HEK293 (cell line): ENCODE measurements around the gene INAVA.

Experiments used
- CTCF ChIP-seq: fragments of 450-650 bp; formaldehyde crosslinking; IDR thresholded peaks from 2 replicates; pipeline ENCODE4 v1.5.1; 2016; ENCODE audit warnings: missing biosample characterization, missing genetic modification characterization
- RBAK ChIP-seq: fragments of 450-650 bp; formaldehyde crosslinking; IDR thresholded peaks from 2 replicates; pipeline ENCODE4 v1.5.1; 2016; ENCODE audit warnings: missing biosample characterization, missing genetic modification characterization
- TRIM28 ChIP-seq: IDR thresholded peaks from 2 replicates; pipeline ENCODE4 v1.6.1; 2011; ENCODE audit warnings: low read length, control low read depth, borderline replicate concordance
- WT1 ChIP-seq: fragments of 450-650 bp; formaldehyde crosslinking; IDR thresholded peaks from 2 replicates; pipeline ENCODE4 v1.5.1; 2016; ENCODE audit warnings: missing biosample characterization, missing genetic modification characterization
- ZNF18 ChIP-seq: fragments of 450-650 bp; formaldehyde crosslinking; IDR thresholded peaks from 2 replicates; pipeline ENCODE4 v1.5.1; 2016; ENCODE audit warnings: missing biosample characterization, missing genetic modification characterization

- TF ChIP-seq WT1 (tag by site-specific recombination) (no peak), TRIM28 (no peak), RBAK (no peak), CTCF (tag by site-specific recombination) (no peak), ZNF18 (no peak)
These were observed 16.7 kb upstream of the INAVA start for GRCh38 chr1:200877839-200878551.
